Fibroblast of mammary gland (primary cell): Measurements from ENCODE around the gene DPH7.
"Not testable (repeated sequence)": the region's sequence is repeated elsewhere in the genome, so short reads cannot be mapped to it uniquely, and the experiment has no call there.

Source experiments
- DNase-seq: peaks from one replicate; pipeline ENCODE4 v3.0.0-alpha.2; 2010; ENCODE audit warnings: low read depth
- H3K4me3 ChIP-seq: 2 replicates; pipeline ENCODE4 v1.5.1; 2011; ENCODE audit warnings: low read depth, mild to moderate bottlenecking, low read length, moderate library complexity; ENCODE audit not compliant: control insufficient read depth
- CTCF ChIP-seq: conservative IDR thresholded peaks from 2 replicates; pipeline ENCODE4 v1.5.1; 2011; ENCODE audit warnings: low read depth, low read length, inconsistent platforms; ENCODE audit not compliant: control insufficient read depth, insufficient read depth

DPH7 gene

GRCh38 chr9:137524981-137525317, 53.8 kb downstream of the DPH7 start:
- no peak overlapping the region for H3K4me3 ChIP-seq
- no peak for DNase-seq
- TF ChIP-seq CTCF: no peak

- no peak for TF ChIP-seq CTCF
- H3K4me3 ChIP-seq: no peak overlapping the region
- DNase-seq: no peak
Measured at GRCh38 chr9:137524161-137524980, 54.4 kb downstream of the DPH7 start.

- no peak for DNase-seq
- no peak overlapping the region for H3K4me3 ChIP-seq
- no peak for TF ChIP-seq CTCF
Measured at GRCh38 chr9:137522746-137523455, 55.8 kb downstream of the DPH7 start.

GRCh38 chr9:137521405-137521985, 57.2 kb downstream of the DPH7 start:
- TF ChIP-seq CTCF: no peak
- no peak for DNase-seq
- no peak overlapping the region for H3K4me3 ChIP-seq

GRCh38 chr9:137520614-137521404, 57.9 kb downstream of the DPH7 start:
- TF ChIP-seq CTCF: no peak
- DNase-seq: no peak

GRCh38 chr9:137519553-137519952, 59.2 kb downstream of the DPH7 start:
- DNase-seq: no peak
- H3K4me3 ChIP-seq: no peak overlapping the region
- TF ChIP-seq CTCF: no peak

More at GRCh38 chr9:137520614-137521404, 57.9 kb downstream of the DPH7 start:
- H3K4me3 ChIP-seq: no peak overlapping the region

- DNase-seq: peak; percentile 26
Measured at GRCh38 chr9:137518661-137519459, 59.9 kb downstream of the DPH7 start.

More at GRCh38 chr9:137518661-137519459, 59.9 kb downstream of the DPH7 start:
- not testable (repeated sequence) for H3K4me3 ChIP-seq
